ENCODE results near the gene CCDC33. TPM values are rescaled to one million over a fixed set of nuclear protein-coding genes. Genes with fewer than 3 reads are reported as not detected.

The CCDC33 gene
- total RNA-seq, 3 donors from 2014 or later, result 0.22 TPM; not detected in 2

- Histone ChIP-seq H3K9me3 (no peaks in the 10 kb centered on the region), H3K4me1 (ENCODE audit: low read depth) (peaks cover 11% of the 10 kb centered on the region), H3K36me3 (ENCODE audit: low read depth) (no peaks in the 10 kb centered on the region), H3K4me3 (no peak overlapping the region)
- DNase-seq (peak in 2 of 3 donors; percentile 26 to 47), ATAC-seq (no peak)
- no peak for TF ChIP-seq CTCF (IDR thresholded peaks at IDR 0.05)
- intact Hi-C loops (cut with DNase I, micrococcal nuclease), result loop anchor here in 1 of 2 donors (10.0 kb wide), 1 partner anchor 386 kb away; no protein-coding TSS in a partner anchor
Observed at GRCh38 chr15:74378848-74379247, 142.7 kb downstream of the CCDC33 start.

DNA sequence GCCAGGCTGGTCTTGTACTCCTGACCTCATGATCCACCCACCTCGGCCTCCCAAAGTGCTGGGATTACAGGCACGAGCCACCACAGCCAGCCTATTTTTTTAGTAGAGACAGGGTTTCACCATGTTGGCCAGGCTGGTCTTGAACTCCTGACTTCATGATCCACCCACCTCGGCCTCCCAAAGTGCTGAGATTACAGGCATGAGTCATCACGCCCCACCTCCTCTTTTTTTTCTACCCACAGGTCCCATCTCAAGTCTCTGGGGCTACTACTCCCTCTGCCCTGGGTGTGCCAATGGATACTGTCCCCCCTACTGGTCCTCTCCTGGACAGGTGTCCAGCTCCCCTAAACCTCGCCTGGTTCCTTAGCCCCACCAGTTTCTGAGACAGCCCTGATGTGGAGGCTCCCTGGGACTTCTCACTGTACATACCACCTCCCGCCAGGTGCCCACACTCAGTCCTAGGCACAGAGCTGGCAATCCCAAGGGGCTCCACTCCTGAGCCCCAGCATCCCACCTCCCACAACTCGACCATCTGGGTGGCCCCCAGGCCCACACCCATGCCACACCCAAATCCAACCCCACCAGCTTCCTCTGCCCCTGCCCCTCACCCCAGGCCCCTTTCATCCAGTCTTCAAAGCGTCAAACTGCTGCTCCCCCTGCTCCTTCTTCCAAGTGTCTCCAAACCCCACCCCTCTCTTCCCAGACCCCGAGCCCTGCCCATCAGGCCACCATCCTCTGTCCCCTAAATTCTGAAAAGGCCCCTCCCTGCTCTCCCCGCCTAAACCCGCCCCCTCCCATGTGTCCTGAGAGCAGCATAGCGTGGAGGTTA is 144.4 kb downstream of the CCDC33 start:
- no peak for ATAC-seq
- peaks cover 5% of the 10 kb centered on the region for H3K4me1 ChIP-seq (ENCODE audit: low read depth)
- no peaks in the 10 kb centered on the region for H3K9me3 ChIP-seq
- H3K36me3 ChIP-seq (ENCODE audit: low read depth), result no peaks in the 10 kb centered on the region
- no peak overlapping the region for H3K4me3 ChIP-seq
- peak in 2 of 3 donors; percentile 21 to 40 for DNase-seq
- no peak for TF ChIP-seq CTCF (IDR thresholded peaks at IDR 0.05)
- intact Hi-C loops (cut with DNase I, micrococcal nuclease), result loop anchor here (5.0 to 10.0 kb wide), 2 partner anchors 57 to 244 kb away; no protein-coding TSS in a partner anchor

GRCh38 chr15:74381190-74381453 is 145.0 kb downstream of the CCDC33 start:
- DNase-seq (no peak), ATAC-seq (no peak)
- no peak overlapping the region for H3K4me3 ChIP-seq
- no peaks in the 10 kb centered on the region for H3K9me3 ChIP-seq
- intact Hi-C loops (cut with DNase I, micrococcal nuclease), result loop anchor here (5.0 to 10.0 kb wide), 2 partner anchors 56 to 244 kb away; no protein-coding TSS in a partner anchor
- peaks cover 5% of the 10 kb centered on the region for H3K4me1 ChIP-seq (ENCODE audit: low read depth)
- TF ChIP-seq CTCF (IDR thresholded peaks at IDR 0.05), result no peak
- no peaks in the 10 kb centered on the region for H3K36me3 ChIP-seq (ENCODE audit: low read depth)

GRCh38 chr15:74381481-74381880 is 145.4 kb downstream of the CCDC33 start:
- Histone ChIP-seq H3K9me3 (no peaks in the 10 kb centered on the region), H3K4me1 (ENCODE audit: low read depth) (peaks cover 5% of the 10 kb centered on the region), H3K4me3 (no peak overlapping the region), H3K36me3 (ENCODE audit: low read depth) (no peaks in the 10 kb centered on the region)
- intact Hi-C loops (cut with DNase I, micrococcal nuclease), result loop anchor here (5.0 to 10.0 kb wide), 2 partner anchors 56 to 243 kb away; no protein-coding TSS in a partner anchor
- DNase-seq (peak in 2 of 3 donors; percentile 14 to 29), ATAC-seq (no peak)
- no peak for TF ChIP-seq CTCF (IDR thresholded peaks at IDR 0.05)

- TF ChIP-seq CTCF (IDR thresholded peaks at IDR 0.05), result peak; percentile 87
- no peaks in the 10 kb centered on the region for H3K9me3 ChIP-seq
- peak; percentile 88 to 89 (median 88) for DNase-seq
- peak; percentile 88 for ATAC-seq
- H3K4me3 ChIP-seq, result no peak overlapping the region
- intact Hi-C loops (cut with DNase I, micrococcal nuclease), result loop anchor here (2.0 to 10.0 kb wide), 3 partner anchors 55 to 243 kb away; no protein-coding TSS in a partner anchor
- H3K36me3 ChIP-seq (ENCODE audit: low read depth), result no peaks in the 10 kb centered on the region
- peaks cover 5% of the 10 kb centered on the region for H3K4me1 ChIP-seq (ENCODE audit: low read depth)
Observed at GRCh38 chr15:74382004-74382816, 146.1 kb downstream of the CCDC33 start.
